Vagina (tissue), 2 donors: ENCODE data around the gene ABCB4.

Source experiments
- CTCF ChIP-seq, 3 experiments: fragments of 450-650 bp in 2 of 3; fragments of 200-600 bp in 1 of 3; sonication (generic) in 1 of 3; IDR thresholded peaks; one replicate each; pipeline ENCODE4 v1.5.1; 2017 to 2019; ENCODE audit warnings: antibody characterized with exemption in 3 of 3, mild to moderate bottlenecking in 2 of 3, moderate library complexity in 2 of 3
- POLR2A ChIP-seq, 2 donors: fragments of 450-650 bp; IDR thresholded peaks; one replicate each; pipeline ENCODE4 v1.6.1; 2017; ENCODE audit warnings: antibody characterized with exemption in 2 of 2, mild to moderate bottlenecking in 2 of 2, moderate library complexity in 2 of 2

- TF ChIP-seq POLR2A (IDR thresholded peaks at IDR 0.05): no peak
- TF ChIP-seq CTCF (IDR thresholded peaks at IDR 0.05): no peak
Observed at GRCh38 chr7:87482115-87482514, 6.6 kb upstream of the ABCB4 start.
